OCI-LY1 (cell line): ENCODE measurements around the gene NXNL1.

Experiments used
- CTCF ChIP-seq: fragments of 200-600 bp; sonication (generic), shearing (Covaris generic); IDR thresholded peaks from 2 replicates; pipeline ENCODE4 v1.5.1; 2017; ENCODE audit warnings: mild to moderate bottlenecking, antibody characterized with exemption, low read length, moderate library complexity, mixed read lengths
- EZH2 ChIP-seq: fragments of 200-600 bp; sonication (generic), shearing (Covaris generic); IDR thresholded peaks from 2 replicates; pipeline ENCODE4 v1.8.0; 2017; ENCODE audit warnings: borderline replicate concordance, mixed run types, mild to moderate bottlenecking, antibody characterized with exemption, low read length, moderate library complexity, mixed read lengths

- no peak for TF ChIP-seq CTCF
- TF ChIP-seq EZH2: no peak
These were observed 12.3 kb upstream of the NXNL1 start for GRCh38 chr19:17473041-17473440.
